KMS-11 (cell line): ENCODE measurements around the gene ADAM12.

Experiments
- H2AFZ ChIP-seq: fragments of 200-600 bp; sonication (generic); 2 replicates; pipeline ENCODE4 v1.6.1; 2016; ENCODE audit warnings: antibody characterized with exemption, mixed run types, low read depth
- H3K27ac ChIP-seq: fragments of 200-600 bp; sonication (generic); 2 replicates; pipeline ENCODE4 v1.6.1; 2016; ENCODE audit warnings: mild to moderate bottlenecking, mixed run types
- H3K27me3 ChIP-seq: fragments of 200-600 bp; sonication (generic); 2 replicates; pipeline ENCODE4 v1.6.1; 2017; ENCODE audit warnings: mild to moderate bottlenecking, low read depth, mixed run types, moderate library complexity; ENCODE audit not compliant: insufficient read depth
- H3K36me3 ChIP-seq: fragments of 200-600 bp; sonication (generic); 2 replicates; pipeline ENCODE4 v1.6.1; 2017; ENCODE audit warnings: mild to moderate bottlenecking, mixed run types; ENCODE audit not compliant: insufficient read depth
- H3K4me1 ChIP-seq: fragments of 200-600 bp; sonication (generic); 2 replicates; pipeline ENCODE4 v1.6.1; 2016; ENCODE audit warnings: mild to moderate bottlenecking, low read depth, mixed run types; ENCODE audit not compliant: poor library complexity, severe bottlenecking
- H3K4me2 ChIP-seq: fragments of 200-600 bp; sonication (generic); 2 replicates; pipeline ENCODE4 v1.7.0; 2016; ENCODE audit warnings: mild to moderate bottlenecking, mixed run types
- H3K4me3 ChIP-seq: fragments of 200-600 bp; sonication (generic); IDR thresholded peaks from 2 replicates; pipeline ENCODE4 v1.6.1; 2017; ENCODE audit warnings: low read depth, low read length, mixed read lengths; ENCODE audit not compliant: insufficient read depth
- H3K79me2 ChIP-seq: fragments of 200-600 bp; sonication (generic); 2 replicates; pipeline ENCODE4 v1.6.1; 2016; ENCODE audit warnings: low read depth, mixed run types; ENCODE audit not compliant: insufficient read depth
- H3K9ac ChIP-seq: fragments of 200-600 bp; sonication (generic); 2 replicates; pipeline ENCODE4 v1.6.1; 2016; ENCODE audit warnings: mild to moderate bottlenecking, mixed run types
- H4K20me1 ChIP-seq: fragments of 200-600 bp; sonication (generic); 2 replicates; pipeline ENCODE4 v1.6.1; 2016; ENCODE audit warnings: mild to moderate bottlenecking, mixed run types; ENCODE audit not compliant: insufficient read depth
- CTCF ChIP-seq: fragments of 200-600 bp; sonication (generic); conservative IDR thresholded peaks from 2 replicates; pipeline ENCODE4 v1.6.1; 2017; ENCODE audit warnings: low read depth, mild to moderate bottlenecking, antibody characterized with exemption, low read length, moderate library complexity, mixed read lengths

Gene ADAM12

DNA sequence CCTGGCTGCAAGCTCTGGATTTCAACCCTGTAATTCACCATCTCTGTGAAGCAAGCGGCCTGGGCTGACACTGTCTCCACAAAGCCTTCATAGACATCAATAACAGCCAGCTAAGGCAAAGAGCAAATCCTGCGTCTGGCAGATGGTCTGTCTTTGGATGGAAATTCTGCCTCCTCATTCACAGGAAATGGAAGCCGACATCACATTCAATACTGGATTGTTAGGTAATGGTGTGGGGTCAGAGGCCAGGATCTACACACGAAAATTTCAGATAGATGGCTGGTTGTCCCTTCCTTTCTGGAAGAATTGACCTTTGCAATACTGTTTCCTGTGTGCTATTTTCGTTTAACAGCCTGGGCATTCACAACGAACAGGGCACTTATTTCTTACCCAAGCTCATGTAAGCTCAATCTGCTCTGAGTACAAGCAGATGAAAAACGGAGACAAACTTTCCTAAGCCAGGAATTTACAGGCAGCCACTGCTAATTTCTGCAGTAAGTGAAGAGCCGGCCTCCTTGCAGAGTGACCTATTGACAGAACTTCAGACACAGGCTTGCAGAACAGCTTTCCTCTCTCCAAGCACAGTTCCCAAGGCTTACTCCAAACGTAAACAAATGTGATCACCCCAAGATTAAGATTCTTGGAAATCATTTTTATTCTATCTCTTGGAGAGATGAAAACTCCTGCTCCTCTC lies 3.1 kb upstream of the ADAM12 start:
- no peak overlapping the region for H3K27ac ChIP-seq
- no peaks in the 10 kb centered on the region for H4K20me1 ChIP-seq
- H2AFZ ChIP-seq, result no peak overlapping the region
- H3K4me2 ChIP-seq, result no peak overlapping the region
- no peak overlapping the region for H3K9ac ChIP-seq
- H3K79me2 ChIP-seq, result no peaks in the 10 kb centered on the region
- H3K4me3 ChIP-seq, result no peak overlapping the region
- no peaks in the 10 kb centered on the region for H3K27me3 ChIP-seq
- TF ChIP-seq CTCF, result no peak
- H3K36me3 ChIP-seq, result no peaks in the 10 kb centered on the region
- no peaks in the 10 kb centered on the region for H3K4me1 ChIP-seq

DNA sequence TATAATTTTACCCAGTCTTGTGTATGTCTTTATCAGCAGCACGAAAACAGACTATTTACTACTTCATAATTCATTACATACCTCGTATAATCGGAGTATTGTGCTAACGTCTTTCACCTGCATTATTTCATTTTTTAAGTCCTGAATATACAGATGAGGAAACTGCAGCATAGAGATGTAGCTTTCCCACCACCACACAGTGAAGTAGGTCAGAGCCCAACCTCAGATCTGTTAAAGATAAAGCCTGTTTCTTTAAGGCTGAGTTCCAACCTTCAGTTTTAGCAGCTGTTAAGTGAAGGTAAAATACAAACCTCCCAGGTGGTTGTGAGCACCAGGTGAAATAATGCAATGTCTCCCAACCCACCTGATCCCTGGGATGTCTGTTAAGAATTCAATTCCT lies 2.0 kb upstream of the ADAM12 start:
- Histone ChIP-seq H3K4me3 (no peak overlapping the region), H2AFZ (no peak overlapping the region), H3K4me1 (no peaks in the 10 kb centered on the region), H4K20me1 (no peaks in the 10 kb centered on the region), H3K9ac (no peak overlapping the region), H3K27ac (no peak overlapping the region), H3K27me3 (no peaks in the 10 kb centered on the region), H3K79me2 (no peaks in the 10 kb centered on the region), H3K4me2 (no peak overlapping the region), H3K36me3 (no peaks in the 10 kb centered on the region)
- no peak for TF ChIP-seq CTCF

DNA sequence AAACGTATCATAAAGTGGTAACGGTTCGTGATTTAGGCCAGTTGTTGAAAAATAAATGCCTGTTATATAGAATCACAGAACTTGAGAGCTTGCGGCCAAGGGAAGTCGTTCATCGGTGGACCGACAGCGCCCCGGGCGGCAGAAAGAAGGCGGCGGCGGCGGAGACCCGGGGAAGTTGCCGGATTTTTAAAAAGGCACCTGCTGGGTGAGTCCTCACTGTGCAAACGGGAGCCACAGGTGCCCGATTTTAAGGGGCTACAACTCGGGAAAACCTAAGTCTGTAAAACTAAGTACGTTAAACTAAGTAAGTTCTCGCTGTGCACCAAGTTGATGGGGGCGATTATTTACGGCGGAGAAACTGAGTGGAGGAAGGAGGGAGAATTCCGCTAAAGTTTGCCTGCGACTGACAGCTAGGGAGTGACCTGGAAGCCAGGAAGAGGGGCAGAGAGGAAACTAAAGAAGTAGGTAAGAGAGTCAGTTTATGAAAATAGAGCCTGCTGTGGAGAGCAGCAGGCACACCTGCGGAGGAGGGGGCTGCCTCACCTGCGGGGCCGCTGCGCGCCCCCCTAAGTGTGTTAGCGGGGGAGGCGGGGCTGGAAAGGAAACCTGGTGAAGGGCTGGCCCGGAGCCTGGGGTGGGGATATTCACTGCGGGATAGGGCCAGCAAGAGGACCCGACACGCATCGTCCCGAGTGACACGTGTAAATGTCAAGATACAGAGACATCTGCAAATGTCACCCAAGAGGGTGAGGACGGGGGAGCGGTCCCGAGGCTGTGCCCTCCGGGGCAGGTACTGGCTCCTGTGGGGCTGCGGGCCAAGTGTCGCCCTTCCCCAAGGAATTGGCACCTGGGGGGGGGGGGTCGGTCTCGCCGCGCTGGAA lies 996 bp downstream of the ADAM12 start:
- Histone ChIP-seq H3K79me2 (no peaks in the 10 kb centered on the region), H3K9ac (no peak overlapping the region), H3K36me3 (no peaks in the 10 kb centered on the region), H3K4me1 (no peaks in the 10 kb centered on the region), H3K4me2 (no peak overlapping the region), H4K20me1 (no peaks in the 10 kb centered on the region), H3K27me3 (no peaks in the 10 kb centered on the region), H3K4me3 (no peak overlapping the region), H2AFZ (no peak overlapping the region), H3K27ac (no peak overlapping the region)
- TF ChIP-seq CTCF, result no peak

DNA sequence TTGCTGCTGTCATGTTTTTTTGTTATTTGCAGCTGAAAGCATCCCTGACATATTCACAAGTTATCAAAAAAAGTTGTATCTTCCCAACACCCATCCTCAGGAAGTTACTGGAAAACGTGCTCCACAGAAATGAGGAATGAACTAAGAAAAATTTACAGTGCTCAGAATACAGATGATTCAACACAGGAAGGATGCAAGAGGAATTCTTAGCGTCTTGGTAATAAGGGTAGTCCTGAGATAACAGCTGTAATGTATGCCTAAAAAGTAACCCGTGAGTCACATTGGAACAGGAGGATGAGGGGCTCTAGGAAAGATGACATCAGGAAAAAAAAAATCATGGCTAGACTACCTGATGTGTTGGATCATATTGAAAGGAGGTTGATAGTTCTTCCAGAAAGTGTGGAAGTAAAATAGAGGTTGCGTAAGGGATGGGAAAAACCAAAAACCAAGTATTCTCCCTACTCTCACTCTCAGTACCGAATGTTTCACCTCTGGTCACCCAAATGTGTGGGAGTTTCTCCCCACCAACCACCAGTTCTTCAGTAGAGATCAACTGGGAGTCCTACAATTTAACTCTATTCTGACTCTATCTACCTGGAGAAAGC lies 3.9 kb downstream of the ADAM12 start:
- H3K27ac ChIP-seq, result no peak overlapping the region
- no peak overlapping the region for H3K4me2 ChIP-seq

More for the DNA sequence above, 3.9 kb downstream of the ADAM12 start:
- H3K79me2 ChIP-seq, result no peaks in the 10 kb centered on the region
- H4K20me1 ChIP-seq, result no peaks in the 10 kb centered on the region
- no peak for TF ChIP-seq CTCF
- no peak overlapping the region for H3K9ac ChIP-seq
- H3K4me3 ChIP-seq, result no peak overlapping the region
- H3K36me3 ChIP-seq, result no peaks in the 10 kb centered on the region
- no peaks in the 10 kb centered on the region for H3K27me3 ChIP-seq
- no peaks in the 10 kb centered on the region for H3K4me1 ChIP-seq
- H2AFZ ChIP-seq, result no peak overlapping the region
